HPDE6-E6E7 (cell line): ENCODE measurements around the gene LPP.

Source experiments
- DNase-seq: peaks from one replicate; pipeline ENCODE4 v3.0.0; 2011; ENCODE audit warnings: missing footprints; ENCODE audit errors: extremely low spot score

The LPP gene

GRCh38 chr3:188197388-188197847, 43.5 kb downstream of the LPP start:
- DNase-seq: no peak

- no peak for DNase-seq
Observed at GRCh38 chr3:188198001-188198400, 44.0 kb downstream of the LPP start.

- DNase-seq: no peak
Observed at GRCh38 chr3:188198760-188199327, 44.9 kb downstream of the LPP start.

- no peak for DNase-seq
Observed at GRCh38 chr3:188199386-188199785, 45.4 kb downstream of the LPP start.

GRCh38 chr3:188200481-188200880, 46.5 kb downstream of the LPP start:
- no peak for DNase-seq

- DNase-seq: no peak
Observed at GRCh38 chr3:188202358-188203138, 48.6 kb downstream of the LPP start.

- no peak for DNase-seq
Observed at GRCh38 chr3:188204526-188204925, 50.6 kb downstream of the LPP start.

- no peak for DNase-seq
Observed at GRCh38 chr3:188205992-188206416, 52.0 kb downstream of the LPP start.

GRCh38 chr3:188206787-188207186, 52.8 kb downstream of the LPP start:
- no peak for DNase-seq

- no peak for DNase-seq
Observed at GRCh38 chr3:188207941-188208515, 54.1 kb downstream of the LPP start.

- DNase-seq: no peak
Observed at GRCh38 chr3:188208516-188208981, 54.6 kb downstream of the LPP start.

- no peak for DNase-seq
Observed at GRCh38 chr3:188209034-188209433, 55.1 kb downstream of the LPP start.

- DNase-seq: no peak
Observed at GRCh38 chr3:188209740-188210139, 55.8 kb downstream of the LPP start.

GRCh38 chr3:188211476-188211875, 57.5 kb downstream of the LPP start:
- DNase-seq: no peak

GRCh38 chr3:188212308-188212969, 58.5 kb downstream of the LPP start:
- no peak for DNase-seq

GRCh38 chr3:188214442-188214841, 60.5 kb downstream of the LPP start:
- DNase-seq: no peak

GRCh38 chr3:188215129-188215528, 61.2 kb downstream of the LPP start:
- DNase-seq: no peak

GRCh38 chr3:188217011-188217463, 63.1 kb downstream of the LPP start:
- DNase-seq: no peak

- DNase-seq: no peak
Observed at GRCh38 chr3:188217726-188218125, 63.8 kb downstream of the LPP start.

- DNase-seq: no peak
Observed at GRCh38 chr3:188218603-188219002, 64.6 kb downstream of the LPP start.

GRCh38 chr3:188219147-188219546, 65.2 kb downstream of the LPP start:
- no peak for DNase-seq

GRCh38 chr3:188220097-188220788, 66.3 kb downstream of the LPP start:
- DNase-seq: no peak
